Ascending aorta (tissue), 2 donors: ENCODE measurements around the gene MRPS5. TPM values are rescaled to one million over a fixed set of nuclear protein-coding genes. Genes with fewer than 3 reads are reported as not detected.

Experiments
- DNase-seq, 2 donors: peaks; one replicate each; pipeline ENCODE4 v3.0.0-alpha.2; 2019; ENCODE audit warnings: low spot score in 2 of 2
- H3K27ac ChIP-seq, 2 donors: fragments of 200-600 bp; sonication (generic); one replicate each; pipeline ENCODE4 v1.5.1; 2016 to 2017; ENCODE audit warnings: mild to moderate bottlenecking in 1 of 2
- H3K27me3 ChIP-seq: fragments of 200-600 bp; sonication (generic); one replicate; pipeline ENCODE4 v1.5.1; 2017
- H3K36me3 ChIP-seq, 2 donors: fragments of 200-600 bp; sonication (generic); one replicate each; pipeline ENCODE4 v1.5.1; 2016
- H3K4me1 ChIP-seq, 2 donors: fragments of 200-600 bp; sonication (generic); one replicate each; pipeline ENCODE4 v1.5.1; 2016 to 2017; ENCODE audit warnings: mild to moderate bottlenecking in 1 of 2
- H3K4me3 ChIP-seq, 2 donors: fragments of 200-600 bp; sonication (generic); one replicate each; pipeline ENCODE4 v1.5.1; 2016 to 2017; ENCODE audit warnings: mild to moderate bottlenecking in 1 of 2
- H3K9me3 ChIP-seq, 2 donors: fragments of 200-600 bp; sonication (generic); one replicate each; pipeline ENCODE4 v1.5.1; 2016
- intact Hi-C: fragments of 100-400 bp; cut with DNase I; formaldehyde crosslinking; loops from one replicate; pipeline ENCODE4 v1.15.1; 2023
- total RNA-seq: library from RNA; depleted of rRNA; stranded (reverse); fragments of >200 nt; gene quantifications from one replicate; pipeline ENCODE4 v1.1.0, GENCODE V29; 2016
- TF ChIP-seq, protein P1 (sequence below), 3 experiments: fragments of 200-600 bp in 2 of 3; fragments of 450-650 bp in 1 of 3; sonication (generic) in 2 of 3; IDR thresholded peaks; one replicate each; pipeline ENCODE4 v1.5.1; 2016 to 2019; ENCODE audit warnings: antibody characterized with exemption in 3 of 3, mild to moderate bottlenecking in 1 of 3, moderate library complexity in 1 of 3

MRPS5 gene
- total RNA-seq, 1 donor from 2014 or later: 30.1 TPM

DNA sequence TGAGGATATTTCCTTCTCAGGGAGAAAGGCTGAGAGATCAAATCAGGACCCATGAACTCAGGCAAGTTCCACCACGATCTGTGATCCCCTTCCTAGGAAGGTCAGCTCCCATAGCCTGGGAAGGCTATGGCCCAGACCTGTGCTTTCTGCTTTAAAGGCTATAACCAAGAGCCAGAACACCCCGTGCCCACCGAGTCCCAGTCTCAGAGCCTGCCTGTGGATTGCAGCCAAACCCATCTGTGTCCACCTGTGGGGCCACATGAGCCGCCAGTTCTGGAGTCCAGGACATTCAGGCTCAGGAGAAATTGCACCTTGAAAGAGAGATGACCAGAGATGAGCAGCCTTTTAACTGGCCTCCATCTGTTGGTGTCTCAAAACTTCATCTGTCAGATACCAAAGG, 49.2 kb downstream of the MRPS5 start:
- intact Hi-C loops: no loop called here
- H3K4me1 ChIP-seq: peaks cover 6 to 7% of the 10 kb centered on the region in 2 donors
- no peaks in the 10 kb centered on the region for H3K27me3 ChIP-seq
- DNase-seq: no peak
- no peaks in the 10 kb centered on the region for H3K9me3 ChIP-seq
- H3K4me3 ChIP-seq: no peak overlapping the region
- no peaks in the 10 kb centered on the region for H3K36me3 ChIP-seq
- no peak overlapping the region for H3K27ac ChIP-seq
- TF ChIP-seq, protein P1, sequence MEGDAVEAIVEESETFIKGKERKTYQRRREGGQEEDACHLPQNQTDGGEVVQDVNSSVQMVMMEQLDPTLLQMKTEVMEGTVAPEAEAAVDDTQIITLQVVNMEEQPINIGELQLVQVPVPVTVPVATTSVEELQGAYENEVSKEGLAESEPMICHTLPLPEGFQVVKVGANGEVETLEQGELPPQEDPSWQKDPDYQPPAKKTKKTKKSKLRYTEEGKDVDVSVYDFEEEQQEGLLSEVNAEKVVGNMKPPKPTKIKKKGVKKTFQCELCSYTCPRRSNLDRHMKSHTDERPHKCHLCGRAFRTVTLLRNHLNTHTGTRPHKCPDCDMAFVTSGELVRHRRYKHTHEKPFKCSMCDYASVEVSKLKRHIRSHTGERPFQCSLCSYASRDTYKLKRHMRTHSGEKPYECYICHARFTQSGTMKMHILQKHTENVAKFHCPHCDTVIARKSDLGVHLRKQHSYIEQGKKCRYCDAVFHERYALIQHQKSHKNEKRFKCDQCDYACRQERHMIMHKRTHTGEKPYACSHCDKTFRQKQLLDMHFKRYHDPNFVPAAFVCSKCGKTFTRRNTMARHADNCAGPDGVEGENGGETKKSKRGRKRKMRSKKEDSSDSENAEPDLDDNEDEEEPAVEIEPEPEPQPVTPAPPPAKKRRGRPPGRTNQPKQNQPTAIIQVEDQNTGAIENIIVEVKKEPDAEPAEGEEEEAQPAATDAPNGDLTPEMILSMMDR (IDR thresholded peaks at IDR 0.05): no peak

DNA sequence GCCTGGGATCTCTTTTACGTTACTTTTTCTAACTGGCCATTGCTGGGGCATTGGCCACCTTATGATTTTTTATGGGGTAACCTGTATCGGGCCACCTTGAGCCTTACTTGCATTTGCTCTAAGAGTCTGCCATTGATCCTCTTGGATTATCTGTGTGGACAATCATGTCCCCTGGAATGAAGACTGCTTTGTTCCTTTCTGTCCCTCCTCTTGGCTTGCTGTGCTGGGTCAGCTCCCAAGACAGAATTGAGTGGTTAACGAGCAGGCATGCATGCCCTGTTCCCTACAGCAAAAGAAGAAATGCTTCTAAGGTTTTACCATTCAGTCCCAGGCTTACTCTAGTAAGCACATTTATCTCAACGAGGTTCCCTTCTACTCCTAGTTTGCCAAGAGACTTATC, 49.8 kb downstream of the MRPS5 start:
- H3K9me3 ChIP-seq: no peaks in the 10 kb centered on the region

DNA sequence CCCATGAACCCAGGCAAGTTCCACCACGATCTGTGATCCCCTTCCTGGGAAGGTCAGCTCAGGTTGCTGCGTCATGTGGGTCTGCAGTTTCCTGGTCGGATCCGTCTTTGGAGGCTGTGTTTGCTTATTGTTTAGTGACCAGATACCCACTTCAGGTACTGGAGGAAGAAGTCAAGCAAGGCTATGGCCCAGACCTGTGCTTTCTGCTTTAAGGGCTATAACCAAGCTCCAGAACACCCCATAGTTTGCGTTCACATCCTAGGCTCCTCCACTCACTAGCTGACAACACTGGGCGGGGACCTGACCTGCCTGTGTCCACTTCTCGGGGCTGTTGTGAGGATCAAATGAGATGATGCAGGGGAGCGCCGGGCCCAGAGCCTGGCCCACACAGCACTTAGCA, 52.1 kb downstream of the MRPS5 start:
- Histone ChIP-seq H3K4me1 (no peaks in the 10 kb centered on the region), H3K4me3 (no peak overlapping the region), H3K9me3 (no peaks in the 10 kb centered on the region), H3K27ac (no peak overlapping the region), H3K27me3 (no peaks in the 10 kb centered on the region), H3K36me3 (no peaks in the 10 kb centered on the region)
- intact Hi-C loops: no loop called here
- peak in 1 of 2 donors; percentile 50 for DNase-seq
- TF ChIP-seq, protein P1 (IDR thresholded peaks at IDR 0.05): no peak

More for the DNA sequence above, 49.8 kb downstream of the MRPS5 start:
- no peaks in the 10 kb centered on the region for H3K27me3 ChIP-seq
- H3K4me1 ChIP-seq: peaks cover 3 to 4% of the 10 kb centered on the region in 2 donors
- TF ChIP-seq, protein P1 (IDR thresholded peaks at IDR 0.05): no peak
- H3K4me3 ChIP-seq: no peak overlapping the region
- DNase-seq: no peak
- no peak overlapping the region for H3K27ac ChIP-seq
- H3K36me3 ChIP-seq: no peaks in the 10 kb centered on the region
- intact Hi-C loops: no loop called here

DNA sequence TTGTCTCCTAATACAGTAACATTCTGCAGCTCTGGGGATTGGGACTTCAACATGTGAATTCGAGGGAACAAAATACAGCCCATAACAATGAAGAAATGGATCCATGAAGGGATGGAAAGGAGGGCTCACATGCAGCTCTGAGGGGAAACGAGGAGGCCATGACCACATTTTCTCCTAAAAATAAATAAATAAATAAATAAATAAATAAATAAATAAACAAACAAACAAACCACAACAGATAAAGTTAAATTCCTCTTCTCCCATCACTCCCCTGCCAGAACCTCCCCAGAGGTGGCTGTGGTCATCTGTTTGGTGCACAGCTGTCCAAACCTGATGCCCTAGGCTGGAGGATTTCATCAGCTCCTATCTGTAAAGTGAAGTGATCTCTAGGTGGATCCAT, 53.4 kb downstream of the MRPS5 start:
- Histone ChIP-seq H3K4me1 (no peaks in the 10 kb centered on the region), H3K36me3 (no peaks in the 10 kb centered on the region), H3K27ac (no peak overlapping the region), H3K27me3 (no peaks in the 10 kb centered on the region), H3K9me3 (no peaks in the 10 kb centered on the region), H3K4me3 (no peak overlapping the region)
- TF ChIP-seq, protein P1 (IDR thresholded peaks at IDR 0.05): no peak
- DNase-seq: no peak
- intact Hi-C loops: no loop called here

DNA sequence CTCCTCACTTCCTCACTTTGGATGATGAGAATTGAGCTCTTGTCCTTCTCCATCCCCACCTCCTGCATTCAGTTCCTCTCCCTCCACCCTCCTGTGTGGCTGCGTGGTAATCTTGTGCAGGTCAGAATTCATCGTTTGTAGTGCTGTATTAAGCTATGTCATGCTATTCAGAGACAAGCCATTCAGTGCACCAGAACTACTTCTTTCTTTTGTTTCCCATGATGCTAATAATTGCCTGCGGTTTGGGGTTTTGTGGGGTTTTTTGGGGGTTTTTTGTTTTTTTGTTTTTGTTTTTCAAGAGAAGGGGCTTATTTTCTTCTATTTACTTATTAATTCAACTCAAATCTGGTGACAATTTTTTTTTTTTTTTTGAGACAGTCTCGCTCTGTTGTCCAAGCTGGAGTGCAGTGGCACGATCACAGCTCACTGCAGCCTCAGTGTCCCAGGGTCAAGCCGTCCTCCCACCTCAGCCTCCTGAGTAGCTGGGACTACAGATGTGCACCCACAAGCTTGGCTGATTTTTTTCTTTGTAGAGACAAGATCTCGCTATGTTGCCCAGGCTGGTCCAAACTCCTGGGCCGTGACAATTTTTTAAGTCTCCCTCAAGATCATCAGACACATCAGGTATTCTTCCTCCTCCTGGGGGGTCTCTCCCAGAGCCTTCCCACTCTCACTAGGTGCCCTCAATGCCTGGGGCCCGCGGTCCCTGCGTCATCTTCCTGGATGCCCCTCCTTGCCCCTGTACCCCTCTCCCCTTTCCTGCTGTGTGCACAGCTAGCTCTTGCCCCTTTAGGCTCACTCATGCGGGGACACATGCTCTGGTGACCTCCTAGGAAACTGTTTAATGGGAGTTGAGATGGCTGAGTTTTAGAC, 58.3 kb downstream of the MRPS5 start:
- H3K4me3 ChIP-seq: no peak overlapping the region
- intact Hi-C loops: no loop called here
- no peaks in the 10 kb centered on the region for H3K27me3 ChIP-seq
- H3K27ac ChIP-seq: no peak overlapping the region
- DNase-seq: peak in 1 of 2 donors; percentile 39
- H3K36me3 ChIP-seq: no peaks in the 10 kb centered on the region
- TF ChIP-seq, protein P1 (IDR thresholded peaks at IDR 0.05): no peak
- H3K4me1 ChIP-seq: no peaks in the 10 kb centered on the region
- H3K9me3 ChIP-seq: no peaks in the 10 kb centered on the region
